GM23248 (cell line): ENCODE results near the gene FLT4.

Source experiments
- EZH2 ChIP-seq: fragments of 200-600 bp; sonication (generic); IDR thresholded peaks from 2 replicates; pipeline ENCODE4 v1.6.1; 2018; ENCODE audit warnings: antibody characterized with exemption, mild to moderate bottlenecking; ENCODE audit not compliant: insufficient read depth, poor library complexity, severe bottlenecking
- EZH2phosphoT487 ChIP-seq: fragments of 200-600 bp; sonication (generic); IDR thresholded peaks from 2 replicates; pipeline ENCODE4 v1.6.1; 2018; ENCODE audit warnings: antibody characterized with exemption, moderate library complexity, mild to moderate bottlenecking, low read depth; ENCODE audit not compliant: insufficient read depth

- TF ChIP-seq EZH2 (no peak), EZH2phosphoT487 (no peak)
These were observed 34.0 kb upstream of the FLT4 start for GRCh38 chr5:180683220-180683922.
